Keratinocyte (primary cell): ENCODE data around the gene NFIL3. TPM values are rescaled to one million over a fixed set of nuclear protein-coding genes. Genes with fewer than 3 reads are reported as not detected.

Experiments
- DNase-seq: peaks from one replicate; pipeline ENCODE4 v3.0.0-alpha.2; 2011; ENCODE audit warnings: low read depth, missing footprints, low spot score
- FAIRE-seq: peaks from 2 replicates; lab custom pipeline; 2011; peaks lifted over from hg19 to GRCh38; lab: Jason Lieb, UNC
- H2AFZ ChIP-seq: 2 replicates; pipeline ENCODE4 v1.6.0; 2012; ENCODE audit warnings: low read length, control low read depth, inconsistent platforms; ENCODE audit not compliant: control insufficient read depth
- H3K27ac ChIP-seq: 2 replicates; pipeline ENCODE4 v1.5.1; 2011; ENCODE audit warnings: low read length; ENCODE audit not compliant: control insufficient read depth, insufficient read depth
- H3K27me3 ChIP-seq: 3 replicates; pipeline ENCODE4 v1.6.0; 2011; ENCODE audit warnings: low read length; ENCODE audit not compliant: control insufficient read depth, insufficient read depth; ENCODE audit errors: extremely low read depth
- H3K36me3 ChIP-seq, 2 experiments: 2 replicates in 1 of 2; 3 replicates in 1 of 2; pipeline ENCODE4 v1.5.1; 2011; ENCODE audit warnings: low read length in 2 of 2, mild to moderate bottlenecking in 1 of 2; ENCODE audit not compliant: control insufficient read depth in 2 of 2, insufficient read depth in 2 of 2; ENCODE audit errors: extremely low read depth in 1 of 2
- H3K4me1 ChIP-seq: 3 replicates; pipeline ENCODE4 v1.5.1; 2011; ENCODE audit warnings: low read length; ENCODE audit not compliant: control insufficient read depth, insufficient read depth; ENCODE audit errors: extremely low read depth
- H3K4me2 ChIP-seq: 3 replicates; pipeline ENCODE4 v1.6.0; 2011; ENCODE audit warnings: low read depth, low read length; ENCODE audit not compliant: control insufficient read depth, insufficient read depth; ENCODE audit errors: extremely low read depth
- H3K4me3 ChIP-seq, 3 experiments: fragments of 200-600 bp in 1 of 3; sonication (generic) in 1 of 3; 2 replicates in 2 of 3; 3 replicates in 1 of 3; pipeline ENCODE4 v1.5.1; 2011 to 2016; ENCODE audit warnings: low read length in 3 of 3, mild to moderate bottlenecking in 3 of 3, control low read depth in 2 of 3, inconsistent platforms in 1 of 3, low read depth in 1 of 3, mixed read lengths in 1 of 3, mixed run types in 1 of 3, moderate library complexity in 1 of 3; ENCODE audit not compliant: control insufficient read depth in 2 of 3, insufficient read depth in 2 of 3; ENCODE audit errors: extremely low read depth in 1 of 3
- H3K79me2 ChIP-seq: 2 replicates; pipeline ENCODE4 v1.6.0; 2012; ENCODE audit warnings: low read length; ENCODE audit not compliant: control insufficient read depth, insufficient read depth
- H3K9ac ChIP-seq: 3 replicates; pipeline ENCODE4 v1.6.0; 2011; ENCODE audit warnings: low read length; ENCODE audit not compliant: control insufficient read depth, insufficient read depth; ENCODE audit errors: extremely low read depth
- H3K9me1 ChIP-seq: 3 replicates; pipeline ENCODE4 v1.6.0; 2011; ENCODE audit warnings: low read length; ENCODE audit not compliant: control insufficient read depth, insufficient read depth; ENCODE audit errors: extremely low read depth
- H3K9me3 ChIP-seq: 2 replicates; pipeline ENCODE4 v1.5.1; 2012; ENCODE audit warnings: low read depth, low read length; ENCODE audit not compliant: control insufficient read depth
- H4K20me1 ChIP-seq: 3 replicates; pipeline ENCODE4 v1.6.0; 2011; ENCODE audit warnings: low read length; ENCODE audit not compliant: control insufficient read depth, insufficient read depth; ENCODE audit errors: extremely low read depth
- CTCF ChIP-seq, 3 experiments: IDR thresholded peaks in 1 of 3; conservative IDR thresholded peaks in 1 of 3; optimal IDR thresholded peaks in 1 of 3; 2 replicates in 2 of 3; 3 replicates in 1 of 3; pipeline versions ENCODE3 to v1.5.1; 2011; ENCODE audit warnings: low read length in 3 of 3, mild to moderate bottlenecking in 3 of 3, moderate library complexity in 2 of 3, control low read depth in 1 of 3, inconsistent platforms in 1 of 3; ENCODE audit not compliant: insufficient read depth in 2 of 3; ENCODE audit errors: extremely low read depth in 1 of 3
- EZH2 ChIP-seq: IDR thresholded peaks from one replicate; pipeline ENCODE4 v1.6.1; 2012; ENCODE audit warnings: inconsistent platforms, mild to moderate bottlenecking, low read length, moderate library complexity
- dilution Hi-C: fragments of 300-500 bp; cut with MboI; formaldehyde crosslinking; loops from one replicate; pipeline ENCODE4 v1.7.0; 2020; ENCODE audit warnings: low sequenced_read_pairs; ENCODE audit not compliant: extremely low pct_ligation_motif_present
- polyA plus RNA-seq, 5 experiments: library from polyadenylated mRNA; depleted of rRNA in 3 of 5; stranded (reverse) in 3 of 5; stranded (forward) in 1 of 5; unstranded in 1 of 5; fragments of >200 nt; gene quantifications; 1 replicate in 1 of 5; 2 replicates in 3 of 5; 3 replicates in 1 of 5; pipeline versions ENCODE4 v1.2.1 to v1.2.3, GENCODE V29; 2011 to 2012; ENCODE audit warnings: missing spikeins in 2 of 5, low read depth in 1 of 5, low replicate concordance in 1 of 5

NFIL3 gene
- polyA plus RNA-seq, 1 donor (not counting 4 experiments of a cell fraction or from before 2014, with no cell fraction given), result 9.3 TPM

- peaks cover 18% of the 10 kb centered on the region for H3K4me1 ChIP-seq
- no peaks in the 10 kb centered on the region for H3K9me3 ChIP-seq
- H3K9me1 ChIP-seq, result no peaks in the 10 kb centered on the region
- H3K4me3 ChIP-seq, result peak overlapping the region; percentile 74 to 88 (median 87)
- DNase-seq (no peak), FAIRE-seq (no peak)
- peaks cover 0 to 6% of the 10 kb centered on the region in 2 experiments for H3K36me3 ChIP-seq
- no peaks in the 10 kb centered on the region for H4K20me1 ChIP-seq
- H2AFZ ChIP-seq, result peak overlapping the region; percentile 97
- TF ChIP-seq EZH2 (no peak), CTCF (optimal IDR thresholded peaks at IDR 0.05 in 1 of 3, IDR thresholded peaks at IDR 0.05 in 1 of 3, conservative IDR thresholded peaks at IDR 0.05 in 1 of 3; ENCODE audit: extremely low read depth in 1 of 3, insufficient read depth in 2 of 3, low read length in 3 of 3) (no peak)
- no peaks in the 10 kb centered on the region for H3K27me3 ChIP-seq
- peaks cover 16% of the 10 kb centered on the region for H3K79me2 ChIP-seq
- H3K4me2 ChIP-seq, result peak overlapping the region; percentile 98
- H3K27ac ChIP-seq, result peak overlapping the region; percentile 77
- dilution Hi-C loops, result no loop called here
- peak overlapping the region; percentile 87 for H3K9ac ChIP-seq
Measured at GRCh38 chr9:91360551-91361290, 62.9 kb downstream of the NFIL3 start.

- TF ChIP-seq CTCF (optimal IDR thresholded peaks at IDR 0.05 in 1 of 3, IDR thresholded peaks at IDR 0.05 in 1 of 3, conservative IDR thresholded peaks at IDR 0.05 in 1 of 3; ENCODE audit: extremely low read depth in 1 of 3, insufficient read depth in 2 of 3, low read length in 3 of 3) (no peak), EZH2 (no peak)
- Histone ChIP-seq H3K9me3 (no peaks in the 10 kb centered on the region), H3K27me3 (no peaks in the 10 kb centered on the region), H3K27ac (no peak overlapping the region), H3K36me3 (peaks cover 0 to 6% of the 10 kb centered on the region in 2 experiments), H3K9ac (no peak overlapping the region), H3K9me1 (no peaks in the 10 kb centered on the region), H3K4me2 (peak overlapping the region; percentile 98), H4K20me1 (no peaks in the 10 kb centered on the region), H3K4me3 (peak overlapping the region in 2 of 3 experiments; percentile 87 to 88), H3K4me1 (peaks cover 18% of the 10 kb centered on the region), H3K79me2 (peaks cover 16% of the 10 kb centered on the region), H2AFZ (no peak overlapping the region)
- dilution Hi-C loops, result no loop called here
- DNase-seq, result no peak
- FAIRE-seq, result peak; percentile 5
Measured at GRCh38 chr9:91359734-91360470, 63.7 kb downstream of the NFIL3 start.
